HEK293 (cell line): ENCODE results near the gene ABT1.

Experiments used
- CTCF ChIA-PET: fragments of 350-600 bp; formaldehyde crosslinking; extraction: SDS; loops from one replicate; lab custom pipeline; 2021; ENCODE audit warnings: antibody characterized with exemption; lab: Yijun Ruan, JAX
- POLR2A ChIA-PET: fragments of 300-600 bp; formaldehyde crosslinking; extraction: SDS; loops from one replicate; lab custom pipeline; 2020; ENCODE audit warnings: antibody characterized with exemption, inconsistent platforms; lab: Yijun Ruan, JAX
- H3K27ac ChIP-seq: fragments of 200-500 bp; sonication (Bioruptor generic); 2 replicates; pipeline ENCODE4 v1.5.1; 2014; ENCODE audit warnings: low read depth, low read length, control low read depth, inconsistent platforms; ENCODE audit errors: extremely low read depth
- H3K36me3 ChIP-seq, 2 experiments: fragments of 200-500 bp in 1 of 2; sonication (Bioruptor generic) in 1 of 2; 1 replicate in 1 of 2; 2 replicates in 1 of 2; pipeline ENCODE4 v1.5.1; 2014 to 2017; ENCODE audit warnings: inconsistent platforms in 2 of 2, low read length in 2 of 2; ENCODE audit not compliant: control insufficient read depth in 2 of 2, insufficient read depth in 1 of 2
- H3K4me1 ChIP-seq: fragments of 200-500 bp; sonication (Bioruptor generic); 2 replicates; pipeline ENCODE4 v1.5.1; 2014; ENCODE audit warnings: mild to moderate bottlenecking, low read length, inconsistent platforms; ENCODE audit not compliant: control insufficient read depth, insufficient read depth
- H3K4me3 ChIP-seq: 2 replicates; pipeline ENCODE4 v1.5.1; 2011; ENCODE audit warnings: low read depth, mild to moderate bottlenecking, control low read depth, low read length, moderate library complexity
- H3K9me3 ChIP-seq: fragments of 200-500 bp; sonication (Bioruptor generic); 2 replicates; pipeline ENCODE4 v1.5.1; 2014; ENCODE audit warnings: low read depth, low read length, inconsistent platforms; ENCODE audit not compliant: control insufficient read depth, insufficient read depth
- HOXC10 ChIP-seq: sonication (generic); formaldehyde crosslinking; IDR thresholded peaks from 2 replicates; pipeline ENCODE4 v1.8.1; 2023; ENCODE audit warnings: mild to moderate bottlenecking, missing genetic modification reagents
- PRDM6 ChIP-seq: fragments of 450-650 bp; formaldehyde crosslinking; IDR thresholded peaks from 2 replicates; pipeline ENCODE4 v1.5.1; 2017; ENCODE audit warnings: missing biosample characterization, missing genetic modification characterization
- SP7 ChIP-seq: fragments of 450-650 bp; formaldehyde crosslinking; IDR thresholded peaks from 2 replicates; pipeline ENCODE4 v1.5.1; 2016; ENCODE audit warnings: missing biosample characterization, missing genetic modification characterization
- TSHZ1 ChIP-seq: fragments of 450-650 bp; formaldehyde crosslinking; IDR thresholded peaks from 2 replicates; pipeline ENCODE4 v1.5.1; 2016; ENCODE audit warnings: missing biosample characterization, missing genetic modification characterization, borderline replicate concordance
- ZNF174 ChIP-seq: fragments of 450-650 bp; formaldehyde crosslinking; IDR thresholded peaks from 2 replicates; pipeline ENCODE4 v1.5.0; 2017; ENCODE audit warnings: missing biosample characterization, mild to moderate bottlenecking, missing genetic modification characterization
- ZNF221 ChIP-seq: fragments of 450-650 bp; formaldehyde crosslinking; IDR thresholded peaks from 2 replicates; pipeline ENCODE4 v1.5.1; 2017; ENCODE audit warnings: missing biosample characterization, missing genetic modification characterization, borderline replicate concordance
- ZNF23 ChIP-seq: fragments of 450-650 bp; formaldehyde crosslinking; IDR thresholded peaks from 2 replicates; pipeline ENCODE4 v1.5.1; 2016; ENCODE audit warnings: missing biosample characterization, missing genetic modification characterization, borderline replicate concordance
- ZNF266 ChIP-seq: fragments of 450-650 bp; formaldehyde crosslinking; IDR thresholded peaks from 2 replicates; pipeline ENCODE4 v1.5.1; 2016; ENCODE audit warnings: missing biosample characterization, missing genetic modification characterization, low read depth
- ZNF274 ChIP-seq, 2 experiments: fragments of 200-500 bp in 1 of 2; fragments of 450-650 bp in 1 of 2; sonication (Bioruptor generic) in 1 of 2; formaldehyde crosslinking in 1 of 2; IDR thresholded peaks; 2 replicates each; pipeline versions ENCODE4 v1.5.1 to v1.6.1; 2014 to 2016; ENCODE audit warnings: borderline replicate concordance in 1 of 2, inconsistent platforms in 1 of 2, low read length in 1 of 2, missing biosample characterization in 1 of 2, missing genetic modification characterization in 1 of 2
- ZNF311 ChIP-seq: fragments of 450-650 bp; formaldehyde crosslinking; IDR thresholded peaks from 2 replicates; pipeline ENCODE4 v1.5.1; 2017; ENCODE audit warnings: missing biosample characterization, missing genetic modification characterization, borderline replicate concordance
- ZNF416 ChIP-seq: fragments of 450-650 bp; formaldehyde crosslinking; IDR thresholded peaks from 2 replicates; pipeline ENCODE4 v1.5.1; 2016; ENCODE audit warnings: missing biosample characterization, missing genetic modification characterization
- ZNF433 ChIP-seq: fragments of 450-650 bp; formaldehyde crosslinking; IDR thresholded peaks from 2 replicates; pipeline ENCODE4 v1.5.1; 2016; ENCODE audit warnings: missing biosample characterization, missing genetic modification characterization, low read depth
- ZNF76 ChIP-seq: fragments of 450-650 bp; formaldehyde crosslinking; IDR thresholded peaks from 2 replicates; pipeline ENCODE4; 2016; ENCODE audit warnings: low read depth, missing biosample characterization, missing genetic modification characterization, borderline replicate concordance
- ZNF791 ChIP-seq: fragments of 450-650 bp; formaldehyde crosslinking; IDR thresholded peaks from 2 replicates; pipeline ENCODE4 v1.5.1; 2016; ENCODE audit warnings: missing biosample characterization, missing genetic modification characterization
- ZNF830 ChIP-seq: fragments of 450-650 bp; IDR thresholded peaks from 2 replicates; pipeline ENCODE4 v1.5.0; 2018; ENCODE audit warnings: missing biosample characterization, missing genetic modification characterization, low read depth, mild to moderate bottlenecking, moderate library complexity
- ZXDB ChIP-seq: fragments of 450-650 bp; formaldehyde crosslinking; IDR thresholded peaks from 2 replicates; pipeline ENCODE4 v1.5.1; 2016; ENCODE audit warnings: missing biosample characterization, missing genetic modification characterization
- TF ChIP-seq, protein P1 (sequence below): fragments of 450-650 bp; formaldehyde crosslinking; IDR thresholded peaks from 2 replicates; pipeline ENCODE4 v1.5.1; 2016; ENCODE audit warnings: missing biosample characterization, missing genetic modification characterization
- TF ChIP-seq, protein P2 (sequence below): fragments of 450-650 bp; formaldehyde crosslinking; IDR thresholded peaks from 2 replicates; pipeline ENCODE4 v1.5.1; 2016; ENCODE audit warnings: missing biosample characterization, missing genetic modification characterization
- TF ChIP-seq, protein P3 (sequence below): fragments of 450-650 bp; formaldehyde crosslinking; IDR thresholded peaks from 2 replicates; pipeline ENCODE4 v1.5.1; 2016; ENCODE audit warnings: missing biosample characterization, missing genetic modification characterization

ABT1 gene

GRCh38 chr6:26556263-26557070 lies 40.3 kb upstream of the ABT1 start:
- ChIA-PET POLR2A (interaction anchor here (0.6 to 1.6 kb wide), 17 partner anchors 12 to 1779 kb away, joined by 3 to 9 read pairs (median 4); partner anchors contain the start of gene HMGN4), CTCF (interaction anchor here (0.5 to 1.9 kb wide), 9 partner anchors 12 to 1705 kb away, joined by 3 to 14 read pairs (median 4); no protein-coding TSS in a partner anchor)
- Histone ChIP-seq H3K27ac (no peak overlapping the region; the same call in 1 of the 2 replicates), H3K4me3 (no peak overlapping the region), H3K4me1 (no peaks in the 10 kb centered on the region), H3K36me3 (no peaks in the 10 kb centered on the region), H3K9me3 (no peaks in the 10 kb centered on the region)
- TF ChIP-seq ZNF221 (tag by site-specific recombination) (no peak), HOXC10 (CRISPR knock-in tag) (no peak), ZNF174 (tag by site-specific recombination) (no peak), ZNF311 (tag by site-specific recombination) (no peak), ZXDB (tag by site-specific recombination) (peak; percentile 77), SP7 (tag by site-specific recombination) (peak; percentile 88), ZNF266 (tag by site-specific recombination) (no peak), ZNF433 (tag by site-specific recombination) (no peak), ZNF23 (no peak), ZNF76 (peak; percentile 40; the same call in 1 of the 2 replicates), ZNF830 (tag by site-specific recombination) (no peak), TSHZ1 (tag by site-specific recombination) (0 out of 2 replicates have a peak, but pooled peaks have one; percentile 54), ZNF274 (IDR thresholded peaks at IDR 0.05; ENCODE audit: low read length) (no peak), ZNF274 (tag by site-specific recombination; IDR thresholded peaks at IDR 0.05; ENCODE audit: borderline replicate concordance) (no peak), ZNF791 (tag by site-specific recombination) (no peak), PRDM6 (peak; percentile 66), ZNF416 (tag by site-specific recombination) (no peak)
- TF ChIP-seq, protein P1, sequence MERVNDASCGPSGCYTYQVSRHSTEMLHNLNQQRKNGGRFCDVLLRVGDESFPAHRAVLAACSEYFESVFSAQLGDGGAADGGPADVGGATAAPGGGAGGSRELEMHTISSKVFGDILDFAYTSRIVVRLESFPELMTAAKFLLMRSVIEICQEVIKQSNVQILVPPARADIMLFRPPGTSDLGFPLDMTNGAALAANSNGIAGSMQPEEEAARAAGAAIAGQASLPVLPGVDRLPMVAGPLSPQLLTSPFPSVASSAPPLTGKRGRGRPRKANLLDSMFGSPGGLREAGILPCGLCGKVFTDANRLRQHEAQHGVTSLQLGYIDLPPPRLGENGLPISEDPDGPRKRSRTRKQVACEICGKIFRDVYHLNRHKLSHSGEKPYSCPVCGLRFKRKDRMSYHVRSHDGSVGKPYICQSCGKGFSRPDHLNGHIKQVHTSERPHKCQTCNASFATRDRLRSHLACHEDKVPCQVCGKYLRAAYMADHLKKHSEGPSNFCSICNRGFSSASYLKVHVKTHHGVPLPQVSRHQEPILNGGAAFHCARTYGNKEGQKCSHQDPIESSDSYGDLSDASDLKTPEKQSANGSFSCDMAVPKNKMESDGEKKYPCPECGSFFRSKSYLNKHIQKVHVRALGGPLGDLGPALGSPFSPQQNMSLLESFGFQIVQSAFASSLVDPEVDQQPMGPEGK (tag by site-specific recombination), result 0 out of 2 replicates have a peak, but pooled peaks have one; percentile 23
- TF ChIP-seq, protein P2, sequence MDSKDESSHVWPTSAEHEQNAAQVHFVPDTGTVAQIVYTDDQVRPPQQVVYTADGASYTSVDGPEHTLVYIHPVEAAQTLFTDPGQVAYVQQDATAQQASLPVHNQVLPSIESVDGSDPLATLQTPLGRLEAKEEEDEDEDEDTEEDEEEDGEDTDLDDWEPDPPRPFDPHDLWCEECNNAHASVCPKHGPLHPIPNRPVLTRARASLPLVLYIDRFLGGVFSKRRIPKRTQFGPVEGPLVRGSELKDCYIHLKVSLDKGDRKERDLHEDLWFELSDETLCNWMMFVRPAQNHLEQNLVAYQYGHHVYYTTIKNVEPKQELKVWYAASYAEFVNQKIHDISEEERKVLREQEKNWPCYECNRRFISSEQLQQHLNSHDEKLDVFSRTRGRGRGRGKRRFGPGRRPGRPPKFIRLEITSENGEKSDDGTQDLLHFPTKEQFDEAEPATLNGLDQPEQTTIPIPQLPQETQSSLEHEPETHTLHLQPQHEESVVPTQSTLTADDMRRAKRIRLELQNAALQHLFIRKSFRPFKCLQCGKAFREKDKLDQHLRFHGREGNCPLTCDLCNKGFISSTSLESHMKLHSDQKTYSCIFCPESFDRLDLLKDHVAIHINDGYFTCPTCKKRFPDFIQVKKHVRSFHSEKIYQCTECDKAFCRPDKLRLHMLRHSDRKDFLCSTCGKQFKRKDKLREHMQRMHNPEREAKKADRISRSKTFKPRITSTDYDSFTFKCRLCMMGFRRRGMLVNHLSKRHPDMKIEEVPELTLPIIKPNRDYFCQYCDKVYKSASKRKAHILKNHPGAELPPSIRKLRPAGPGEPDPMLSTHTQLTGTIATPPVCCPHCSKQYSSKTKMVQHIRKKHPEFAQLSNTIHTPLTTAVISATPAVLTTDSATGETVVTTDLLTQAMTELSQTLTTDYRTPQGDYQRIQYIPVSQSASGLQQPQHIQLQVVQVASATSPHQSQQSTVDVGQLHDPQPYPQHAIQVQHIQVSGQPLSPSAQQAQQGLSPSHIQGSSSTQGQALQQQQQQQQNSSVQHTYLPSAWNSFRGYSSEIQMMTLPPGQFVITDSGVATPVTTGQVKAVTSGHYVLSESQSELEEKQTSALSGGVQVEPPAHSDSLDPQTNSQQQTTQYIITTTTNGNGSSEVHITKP (tag by site-specific recombination), result 0 out of 2 replicates have a peak, but pooled peaks have one; percentile 25
- TF ChIP-seq, protein P3, sequence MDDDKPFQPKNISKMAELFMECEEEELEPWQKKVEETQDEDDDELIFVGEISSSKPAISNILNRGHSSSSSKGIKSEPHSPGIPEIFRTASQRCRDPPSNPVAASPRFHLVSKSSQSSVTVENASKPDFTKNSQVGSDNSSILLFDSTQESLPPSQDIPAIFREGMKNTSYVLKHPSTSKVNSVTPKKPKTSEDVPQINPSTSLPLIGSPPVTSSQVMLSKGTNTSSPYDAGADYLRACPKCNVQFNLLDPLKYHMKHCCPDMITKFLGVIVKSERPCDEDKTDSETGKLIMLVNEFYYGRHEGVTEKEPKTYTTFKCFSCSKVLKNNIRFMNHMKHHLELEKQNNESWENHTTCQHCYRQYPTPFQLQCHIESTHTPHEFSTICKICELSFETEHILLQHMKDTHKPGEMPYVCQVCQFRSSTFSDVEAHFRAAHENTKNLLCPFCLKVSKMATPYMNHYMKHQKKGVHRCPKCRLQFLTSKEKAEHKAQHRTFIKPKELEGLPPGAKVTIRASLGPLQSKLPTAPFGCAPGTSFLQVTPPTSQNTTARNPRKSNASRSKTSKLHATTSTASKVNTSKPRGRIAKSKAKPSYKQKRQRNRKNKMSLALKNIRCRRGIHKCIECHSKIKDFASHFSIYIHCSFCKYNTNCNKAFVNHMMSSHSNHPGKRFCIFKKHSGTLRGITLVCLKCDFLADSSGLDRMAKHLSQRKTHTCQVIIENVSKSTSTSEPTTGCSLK, result no peak
